HepG2 (cell line): ENCODE results near the gene EFNA2. TPM values are rescaled to one million over a fixed set of nuclear protein-coding genes. Genes with fewer than 3 reads are reported as not detected.
A peak's percentile ranks its signal among the peaks of the same experiment; 100 is the strongest.

Experiments
- ATF3 ChIP-seq: sonication (generic); formaldehyde crosslinking; IDR thresholded peaks from 2 replicates; pipeline ENCODE4 v1.4.0; 2020; ENCODE audit warnings: missing genetic modification reagents
- CBX5 ChIP-seq: sonication (generic); formaldehyde crosslinking; IDR thresholded peaks from 2 replicates; pipeline ENCODE4 v1.4.0; 2020; ENCODE audit warnings: missing genetic modification reagents, borderline replicate concordance
- EHMT2 ChIP-seq: fragments of 200-600 bp; sonication (generic); IDR thresholded peaks from 2 replicates; pipeline ENCODE4 v1.7.0; 2017; ENCODE audit warnings: antibody characterized with exemption, low read depth, low read length, borderline replicate concordance
- HNF1B ChIP-seq: sonication (generic); formaldehyde crosslinking; IDR thresholded peaks from 2 replicates; pipeline ENCODE4 v1.5.1; 2020; ENCODE audit warnings: mild to moderate bottlenecking, moderate library complexity, missing genetic modification reagents
- IKZF4 ChIP-seq: sonication (generic); formaldehyde crosslinking; IDR thresholded peaks from 2 replicates; pipeline ENCODE4 v1.5.1; 2020; ENCODE audit warnings: borderline replicate concordance, mild to moderate bottlenecking, low read depth, missing genetic modification reagents; ENCODE audit errors: not compliant biosample characterization
- KDM5B ChIP-seq: sonication (generic); formaldehyde crosslinking; IDR thresholded peaks from 2 replicates; pipeline ENCODE4 v1.4.0; 2020; ENCODE audit warnings: missing genetic modification reagents, mild to moderate bottlenecking, borderline replicate concordance
- KDM6A ChIP-seq: IDR thresholded peaks from 2 replicates; pipeline ENCODE4 v1.6.1; 2016; ENCODE audit warnings: low read depth
- NKX3-1 ChIP-seq: sonication (generic); formaldehyde crosslinking; IDR thresholded peaks from 2 replicates; pipeline ENCODE4 v1.5.0; 2020; ENCODE audit warnings: missing genetic modification reagents
- PAWR ChIP-seq: sonication (generic); formaldehyde crosslinking; IDR thresholded peaks from 2 replicates; pipeline ENCODE4 v1.4.0; 2020; ENCODE audit warnings: missing genetic modification reagents, mild to moderate bottlenecking, borderline replicate concordance
- SIN3B ChIP-seq: fragments of 150-350 bp; IDR thresholded peaks from 2 replicates; pipeline ENCODE4 v1.6.1; 2014; ENCODE audit warnings: low read length
- SMARCC2 ChIP-seq: fragments of 450-650 bp; IDR thresholded peaks from 2 replicates; pipeline ENCODE4 v1.6.1; 2017; ENCODE audit warnings: antibody characterized with exemption, mild to moderate bottlenecking
- STAT6 ChIP-seq: sonication (generic); formaldehyde crosslinking; IDR thresholded peaks from 2 replicates; pipeline ENCODE4 v1.4.0; 2020; ENCODE audit warnings: missing genetic modification reagents, mild to moderate bottlenecking, borderline replicate concordance
- SYNCRIP ChIP-seq: fragments of 200-400 bp; formaldehyde crosslinking; IDR thresholded peaks from 2 replicates; pipeline ENCODE4 v1.6.1; 2018; ENCODE audit warnings: mild to moderate bottlenecking, low read depth, low read length; ENCODE audit not compliant: insufficient read depth
- TEAD3 ChIP-seq: optimal IDR thresholded peaks from 2 replicates; pipeline ENCODE3; 2016; ENCODE audit warnings: borderline replicate concordance
- ZNF275 ChIP-seq: sonication (generic); formaldehyde crosslinking; IDR thresholded peaks from 2 replicates; pipeline ENCODE4 v1.8.0; 2022; ENCODE audit warnings: missing genetic modification reagents, mild to moderate bottlenecking, inconsistent platforms, borderline replicate concordance
- ZNF280D ChIP-seq: sonication (generic); formaldehyde crosslinking; IDR thresholded peaks from 2 replicates; pipeline ENCODE4 v1.5.1; 2020; ENCODE audit warnings: mild to moderate bottlenecking, missing genetic modification reagents
- ZNF335 ChIP-seq: sonication (generic); formaldehyde crosslinking; IDR thresholded peaks from 2 replicates; pipeline ENCODE4 v1.4.0; 2020; ENCODE audit warnings: missing genetic modification reagents
- ZNF430 ChIP-seq: sonication (generic); formaldehyde crosslinking; IDR thresholded peaks from 2 replicates; pipeline ENCODE4 v1.9.0; 2021; ENCODE audit warnings: mild to moderate bottlenecking, missing genetic modification reagents
- ZNF572 ChIP-seq: sonication (generic); formaldehyde crosslinking; IDR thresholded peaks from 2 replicates; pipeline ENCODE4 v1.5.1; 2020; ENCODE audit warnings: mild to moderate bottlenecking, missing genetic modification reagents
- ZNF629 ChIP-seq: sonication (generic); formaldehyde crosslinking; conservative IDR thresholded peaks from 2 replicates; pipeline ENCODE4 v1.5.0; 2020; ENCODE audit warnings: missing genetic modification reagents
- ZZZ3 ChIP-seq: sonication (generic); formaldehyde crosslinking; IDR thresholded peaks from 2 replicates; pipeline ENCODE4 v1.4.0; 2020; ENCODE audit warnings: missing genetic modification reagents, mild to moderate bottlenecking, borderline replicate concordance
- polyA plus RNA-seq, 8 experiments: library from polyadenylated mRNA; depleted of rRNA in 3 of 8; stranded (reverse) in 7 of 8; unstranded in 1 of 8; fragments of >200 nt; fragmentation: Illumina TruSeq in 4 of 8; extraction: Trizol in 4 of 8; gene quantifications; 2 replicates each; pipeline versions ENCODE4 v1.2.1 to v1.2.3, GENCODE V29; 2011 to 2016; ENCODE audit warnings: low read depth in 4 of 8, missing spikeins in 1 of 8, mixed read lengths in 1 of 8; ENCODE audit not compliant: insufficient read depth in 1 of 8
- total RNA-seq, 5 experiments: library from RNA; depleted of rRNA; stranded (reverse); fragments of >200 nt; fragmentation: Illumina TruSeq; extraction: Trizol; gene quantifications; 2 replicates each; pipeline ENCODE4 v1.2.3, GENCODE V29; 2016; ENCODE audit warnings: low read depth in 1 of 5

Gene EFNA2
- total and polyA plus RNA-seq, 2 of the 13 experiments (the other 11 are each of a cell fraction or from before 2014, with no cell fraction given) = 6.0 to 9.9 TPM

- TF ChIP-seq STAT6 (CRISPR knock-in tag) = no peak
- TF ChIP-seq ATF3 (CRISPR knock-in tag) = peak; percentile 7; the same call in 1 of the 2 replicates
- TF ChIP-seq ZNF430 (CRISPR knock-in tag) = no peak
- TF ChIP-seq KDM6A (CRISPR knock-in tag) = peak; percentile 90
- no peak for TF ChIP-seq ZZZ3 (CRISPR knock-in tag)
- no peak for TF ChIP-seq EHMT2
- no peak for TF ChIP-seq SYNCRIP
- no peak for TF ChIP-seq SIN3B
- TF ChIP-seq IKZF4 (CRISPR knock-in tag) = no peak
- TF ChIP-seq ZNF275 (CRISPR knock-in tag) = no peak
- TF ChIP-seq TEAD3 (CRISPR knock-in tag) = peak; percentile 86
- TF ChIP-seq PAWR = no peak
- TF ChIP-seq ZNF280D (CRISPR knock-in tag) = no peak
- peak; percentile 64 for TF ChIP-seq HNF1B (CRISPR knock-in tag)
- TF ChIP-seq NKX3-1 (CRISPR knock-in tag) = no peak; the same call in 1 of the 2 replicates
- TF ChIP-seq ZNF629 (CRISPR knock-in tag) = no peak
- peak; percentile 25; the same call in 1 of the 2 replicates for TF ChIP-seq KDM5B (CRISPR knock-in tag)
- no peak for TF ChIP-seq SMARCC2
- TF ChIP-seq CBX5 (CRISPR knock-in tag) = no peak
- TF ChIP-seq ZNF572 (CRISPR knock-in tag) = no peak
- no peak; the same call in 1 of the 2 replicates for TF ChIP-seq ZNF335
Observed at GRCh38 chr19:1253514-1254080, 32.1 kb upstream of the EFNA2 start (continued).
